ENCODE measurements around the gene PFKL. TPM values are rescaled to one million over a fixed set of nuclear protein-coding genes. Genes with fewer than 3 reads are reported as not detected.

The PFKL gene
- 106 and 109 TPM in 2 replicates for total RNA-seq

- TF ChIP-seq CTCF (IDR thresholded peaks at IDR 0.05; ENCODE audit: insufficient read depth, low read depth, low read length) = no peak
- peak within 1 kb of the TSS; percentile 75 for H3K4me3 ChIP-seq (ENCODE audit: low read depth, low read length)
- peak; percentile 77 for DNase-seq (ENCODE audit: low read depth)
Observed at GRCh38 chr21:44299458-44300261, at the start of gene PFKL. Gene PFKL, plus strand, starts transcription at chr21:44300053. Its CDS starts 53 bp downstream, at chr21:44300106.

- no peak for TF ChIP-seq CTCF (IDR thresholded peaks at IDR 0.05; ENCODE audit: insufficient read depth, low read depth, low read length)
- DNase-seq (ENCODE audit: low read depth) = no peak
- H3K4me3 ChIP-seq (ENCODE audit: low read depth, low read length) = no peak overlapping the region
Observed at GRCh38 chr21:44253832-44254710, 45.8 kb upstream of the PFKL start.

- H3K4me3 ChIP-seq (ENCODE audit: low read depth, low read length) = no peak overlapping the region
- no peak for TF ChIP-seq CTCF (IDR thresholded peaks at IDR 0.05; ENCODE audit: insufficient read depth, low read depth, low read length)
- peak; percentile 16 for DNase-seq (ENCODE audit: low read depth)
Observed at GRCh38 chr21:44255511-44255981, 44.3 kb upstream of the PFKL start.

GRCh38 chr21:44258056-44258725 is 41.7 kb upstream of the PFKL start:
- no peak for DNase-seq (ENCODE audit: low read depth)
- H3K4me3 ChIP-seq (ENCODE audit: low read depth, low read length) = no peak overlapping the region

DNA sequence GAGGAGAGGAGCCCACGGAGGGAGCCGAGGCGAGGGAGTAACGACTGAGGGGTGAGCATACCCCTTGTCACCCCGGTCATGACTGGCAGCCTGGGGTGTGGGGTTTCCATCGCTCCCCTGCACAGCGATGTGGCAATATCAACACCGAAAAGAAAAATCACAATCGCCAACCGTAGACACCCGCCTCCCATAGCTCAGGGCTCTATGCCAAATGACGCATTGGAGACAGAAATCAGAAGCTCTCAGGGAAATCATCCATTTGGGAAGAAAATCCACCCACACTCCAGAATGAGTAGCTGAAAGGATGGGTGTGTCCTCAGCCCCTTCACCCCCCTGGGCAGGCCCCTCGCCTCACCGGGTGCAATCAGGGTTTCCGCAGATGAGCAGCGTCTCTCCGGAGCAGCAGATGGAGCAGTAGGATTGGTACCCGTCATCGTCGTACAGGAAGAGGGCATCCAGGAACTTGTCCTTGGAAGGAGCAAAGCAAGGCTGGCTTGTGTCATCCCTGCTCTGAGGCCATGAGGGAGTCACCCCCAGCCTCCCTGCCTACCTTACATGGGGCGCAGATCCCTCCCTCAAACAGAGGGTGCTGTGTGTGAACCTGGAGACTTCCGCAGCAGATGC is 40.7 kb upstream of the PFKL start:
- no peak for TF ChIP-seq CTCF (IDR thresholded peaks at IDR 0.05; ENCODE audit: insufficient read depth, low read depth, low read length)
- no peak overlapping the region for H3K4me3 ChIP-seq (ENCODE audit: low read depth, low read length)
- no peak for DNase-seq (ENCODE audit: low read depth)

More at GRCh38 chr21:44258056-44258725, 41.7 kb upstream of the PFKL start:
- TF ChIP-seq CTCF (IDR thresholded peaks at IDR 0.05; ENCODE audit: insufficient read depth, low read depth, low read length) = no peak

DNA sequence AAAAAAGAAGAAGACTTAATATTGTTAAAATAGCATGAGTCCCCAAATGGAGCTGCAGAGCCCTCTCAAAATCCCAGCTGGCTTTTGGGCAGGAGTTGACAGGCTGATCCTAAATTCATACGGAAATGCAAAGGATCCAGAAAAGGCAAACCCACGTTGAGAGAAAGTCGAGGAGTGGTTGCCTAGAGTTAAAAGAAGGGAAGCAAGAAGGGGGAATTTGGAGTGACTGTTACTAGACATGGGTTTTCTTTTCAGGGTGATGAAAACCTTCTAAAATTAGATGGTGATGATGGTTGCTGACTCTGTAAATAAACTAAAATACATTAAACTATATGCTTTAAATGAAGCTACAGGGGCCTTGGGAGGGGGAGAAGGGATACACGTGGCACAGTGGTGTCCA is 39.8 kb upstream of the PFKL start:
- H3K4me3 ChIP-seq (ENCODE audit: low read depth, low read length) = no peak overlapping the region
- no peak for TF ChIP-seq CTCF (IDR thresholded peaks at IDR 0.05; ENCODE audit: insufficient read depth, low read depth, low read length)
- no peak for DNase-seq (ENCODE audit: low read depth)

Data from fibroblast of villous mesenchyme (primary cell).